Measurements from ENCODE around the gene MMGT1.

Gene MMGT1

GRCh38 chrX:136019226-136019625 is 45.4 kb upstream of the MMGT1 start:
- H3K4me3 ChIP-seq (ENCODE audit: low read depth, low read length, poor library complexity, severe bottlenecking), result no peak overlapping the region
- no peak overlapping the region for H3K27ac ChIP-seq (ENCODE audit: low read depth, low read length, poor library complexity, severe bottlenecking)
- H3K4me2 ChIP-seq (ENCODE audit: low read length), result no peak overlapping the region
- TF ChIP-seq CTCF (IDR thresholded peaks at IDR 0.05; ENCODE audit: low read length) (no peak), EZH2 (IDR thresholded peaks at IDR 0.05; ENCODE audit: borderline replicate concordance, low read length) (no peak)
- H3F3A ChIP-seq (ENCODE audit: insufficient read depth, low read length), result no peaks in the 10 kb centered on the region
- H3K9ac ChIP-seq (ENCODE audit: low read length), result no peak overlapping the region
- H4K20me1 ChIP-seq (ENCODE audit: insufficient read depth, low read length), result no peaks in the 10 kb centered on the region
- no peaks in the 10 kb centered on the region for H3K4me1 ChIP-seq (ENCODE audit: insufficient read depth, low read length, severe bottlenecking)
- no peak overlapping the region for H2AFZ ChIP-seq (ENCODE audit: low read length)
- no peaks in the 10 kb centered on the region for H3K79me2 ChIP-seq (ENCODE audit: insufficient read depth, low read length)
- no peaks in the 10 kb centered on the region for H3K27me3 ChIP-seq (ENCODE audit: insufficient read depth, low read length)
- H3K9me3 ChIP-seq (ENCODE audit: low read length), result no peaks in the 10 kb centered on the region
- peaks cover 8% of the 10 kb centered on the region; the same call in 1 of the 2 replicates for H3K36me3 ChIP-seq (ENCODE audit: insufficient read depth, low read length)
- H3K9me2 ChIP-seq (ENCODE audit: low read depth, low read length), result no peaks in the 10 kb centered on the region

- H3K9me3 ChIP-seq (ENCODE audit: low read length), result no peaks in the 10 kb centered on the region
- no peak overlapping the region for H3K27ac ChIP-seq (ENCODE audit: low read depth, low read length, poor library complexity, severe bottlenecking)
- no peaks in the 10 kb centered on the region for H3K9me2 ChIP-seq (ENCODE audit: low read depth, low read length)
- no peaks in the 10 kb centered on the region for H3F3A ChIP-seq (ENCODE audit: insufficient read depth, low read length)
- H2AFZ ChIP-seq (ENCODE audit: low read length), result no peak overlapping the region
- TF ChIP-seq EZH2 (IDR thresholded peaks at IDR 0.05; ENCODE audit: borderline replicate concordance, low read length) (no peak), CTCF (IDR thresholded peaks at IDR 0.05; ENCODE audit: low read length) (no peak)
- no peaks in the 10 kb centered on the region for H3K27me3 ChIP-seq (ENCODE audit: insufficient read depth, low read length)
- H3K79me2 ChIP-seq (ENCODE audit: insufficient read depth, low read length), result no peaks in the 10 kb centered on the region
- H3K4me2 ChIP-seq (ENCODE audit: low read length), result no peak overlapping the region
- H3K9ac ChIP-seq (ENCODE audit: low read length), result no peak overlapping the region
- H3K4me3 ChIP-seq (ENCODE audit: low read depth, low read length, poor library complexity, severe bottlenecking), result no peak overlapping the region
- H3K36me3 ChIP-seq (ENCODE audit: insufficient read depth, low read length), result peaks cover 7% of the 10 kb centered on the region; the same call in 1 of the 2 replicates
- H3K4me1 ChIP-seq (ENCODE audit: insufficient read depth, low read length, severe bottlenecking), result no peaks in the 10 kb centered on the region
- H4K20me1 ChIP-seq (ENCODE audit: insufficient read depth, low read length), result no peaks in the 10 kb centered on the region
Measured at GRCh38 chrX:136016881-136017280, 43.1 kb upstream of the MMGT1 start.

GRCh38 chrX:136015016-136015415 is 41.2 kb upstream of the MMGT1 start:
- Histone ChIP-seq H3K27ac (ENCODE audit: low read depth, low read length, poor library complexity, severe bottlenecking) (no peak overlapping the region), H3K27me3 (ENCODE audit: insufficient read depth, low read length) (no peaks in the 10 kb centered on the region), H3K4me1 (ENCODE audit: insufficient read depth, low read length, severe bottlenecking) (no peaks in the 10 kb centered on the region), H3F3A (ENCODE audit: insufficient read depth, low read length) (no peaks in the 10 kb centered on the region), H4K20me1 (ENCODE audit: insufficient read depth, low read length) (no peaks in the 10 kb centered on the region), H3K4me2 (ENCODE audit: low read length) (no peak overlapping the region), H3K9me2 (ENCODE audit: low read depth, low read length) (no peaks in the 10 kb centered on the region), H3K9ac (ENCODE audit: low read length) (no peak overlapping the region), H3K4me3 (ENCODE audit: low read depth, low read length, poor library complexity, severe bottlenecking) (no peak overlapping the region), H2AFZ (ENCODE audit: low read length) (no peak overlapping the region), H3K79me2 (ENCODE audit: insufficient read depth, low read length) (no peaks in the 10 kb centered on the region), H3K36me3 (ENCODE audit: insufficient read depth, low read length) (peaks cover 7% of the 10 kb centered on the region; the same call in 1 of the 2 replicates), H3K9me3 (ENCODE audit: low read length) (no peaks in the 10 kb centered on the region)
- TF ChIP-seq CTCF (IDR thresholded peaks at IDR 0.05; ENCODE audit: low read length), result no peak
- TF ChIP-seq EZH2 (IDR thresholded peaks at IDR 0.05; ENCODE audit: borderline replicate concordance, low read length), result no peak

Data from OCI-LY1 (cell line).